GM12878 (cell line): ENCODE measurements around the gene VSX1. TPM values are rescaled to one million over a fixed set of nuclear protein-coding genes. Genes with fewer than 3 reads are reported as not detected.

Experiments used
- ATAC-seq: fragments of 200-7000 bp; cut with Tn5 transposase; 3 replicates; pipeline ENCODE4 v1.9.1; 2020; ENCODE audit warnings: mild to moderate bottlenecking, moderate library complexity
- BruUV-seq: library from RNA; stranded (reverse); fragments of 400-500 nt; replicated peaks from 2 replicates; lab custom pipeline; 2021; lab: Mats Ljungman, UMichigan
- CTCF ChIA-PET: fragments of 300-600 bp; sonication (Branson Sonifier 250); formaldehyde crosslinking; extraction: SDS; loops from one replicate; lab custom pipeline; 2021; ENCODE audit warnings: inconsistent platforms; lab: Yijun Ruan, JAX
- POLR2A ChIA-PET: fragments of 350-600 bp; formaldehyde crosslinking; extraction: SDS; loops from one replicate; lab custom pipeline; 2021; ENCODE audit warnings: inconsistent platforms; lab: Charles Lee
- RAD21 ChIA-PET: fragments of 300-600 bp; sonication (Branson Sonifier 250); formaldehyde crosslinking; loops from one replicate; lab custom pipeline; 2023; ENCODE audit warnings: antibody characterized with exemption; ENCODE audit not compliant: unreplicated experiment; lab: Charles Lee
- SMC1A ChIA-PET: fragments of 300-600 bp; sonication (Branson Sonifier 250); formaldehyde crosslinking; loops from one replicate; lab custom pipeline; 2023; ENCODE audit not compliant: unreplicated experiment, uncharacterized antibody; lab: Charles Lee
- DNase-seq: peaks from one replicate; pipeline ENCODE4 v3.0.0-alpha.2; 2011; ENCODE audit warnings: low read depth, low spot score
- FAIRE-seq: peaks from 3 replicates; lab custom pipeline; 2011; peaks lifted over from hg19 to GRCh38; lab: Jason Lieb, UNC
- H2AFZ ChIP-seq: 2 replicates; pipeline ENCODE4 v1.6.0; 2011; ENCODE audit warnings: low read depth, low read length, control low read depth; ENCODE audit not compliant: control insufficient read depth
- H3K27ac ChIP-seq: 2 replicates; pipeline ENCODE4 v1.5.1; 2011; ENCODE audit warnings: control low read depth; ENCODE audit not compliant: control insufficient read depth, insufficient read depth
- H3K27me3 ChIP-seq, 2 experiments: replicated peaks in 1 of 2; 2 replicates each; pipeline versions ENCODE4 v1.6.0 to v1.6.1; 2011; ENCODE audit warnings: low read length in 1 of 2; ENCODE audit not compliant: control insufficient read depth in 2 of 2, insufficient read depth in 2 of 2
- H3K36me3 ChIP-seq, 2 experiments: 2 replicates each; pipeline ENCODE4 v1.5.1; 2011; ENCODE audit warnings: low read length in 1 of 2; ENCODE audit not compliant: control insufficient read depth in 2 of 2, insufficient read depth in 2 of 2
- H3K4me1 ChIP-seq: 2 replicates; pipeline ENCODE4 v1.6.1; 2011; ENCODE audit warnings: mild to moderate bottlenecking, low read length, moderate library complexity, mixed read lengths; ENCODE audit not compliant: control insufficient read depth, insufficient read depth
- H3K4me2 ChIP-seq: 2 replicates; pipeline ENCODE4 v1.6.0; 2011; ENCODE audit warnings: control low read depth; ENCODE audit not compliant: control insufficient read depth, insufficient read depth
- H3K4me3 ChIP-seq: fragments of 200-600 bp; sonication (generic); 2 replicates; pipeline ENCODE4 v1.5.1; 2016
- H3K79me2 ChIP-seq: 2 replicates; pipeline ENCODE4 v1.6.0; 2011; ENCODE audit warnings: low read length; ENCODE audit not compliant: control insufficient read depth, insufficient read depth
- H3K9ac ChIP-seq: 2 replicates; pipeline ENCODE4 v1.8.0; 2011; ENCODE audit warnings: low read length, control low read depth, mixed read lengths; ENCODE audit not compliant: control insufficient read depth, insufficient read depth
- H3K9me3 ChIP-seq: replicated peaks from 3 replicates; pipeline ENCODE4 v1.5.1; 2011; ENCODE audit warnings: mild to moderate bottlenecking, low read length; ENCODE audit not compliant: control insufficient read depth, insufficient read depth
- H4K20me1 ChIP-seq: 2 replicates; pipeline ENCODE4 v1.6.0; 2011; ENCODE audit not compliant: control insufficient read depth, insufficient read depth
- ATF2 ChIP-seq: IDR thresholded peaks from 2 replicates; pipeline ENCODE4 v1.6.1; 2012; ENCODE audit warnings: low read length, inconsistent platforms
- CEBPZ ChIP-seq: fragments of 150-350 bp; IDR thresholded peaks from 2 replicates; pipeline ENCODE4 v1.6.1; 2016; ENCODE audit warnings: low read depth, low read length
- CHD1 ChIP-seq: IDR thresholded peaks from 2 replicates; pipeline ENCODE4 v1.6.1; 2012; ENCODE audit warnings: low read depth, low read length, improper control_type of control experiment
- FOS ChIP-seq: IDR thresholded peaks from 3 replicates; pipeline ENCODE4 v1.6.1; 2011; ENCODE audit warnings: borderline replicate concordance; ENCODE audit not compliant: insufficient read length; ENCODE audit errors: extremely low read depth
- HDAC2 ChIP-seq: fragments of 200-600 bp; sonication (generic); IDR thresholded peaks from 2 replicates; pipeline ENCODE4 v1.6.1; 2017
- HDAC6 ChIP-seq: fragments of 200-600 bp; sonication (generic); IDR thresholded peaks from one replicate; pipeline ENCODE4 v1.8.0; 2017; ENCODE audit warnings: antibody characterized with exemption; ENCODE audit not compliant: unreplicated experiment
- IKZF1 ChIP-seq: fragments of 450-650 bp; conservative IDR thresholded peaks from 2 replicates; pipeline ENCODE4 v1.6.1; 2017; ENCODE audit warnings: antibody characterized with exemption, mild to moderate bottlenecking
- PAX5 ChIP-seq: IDR thresholded peaks from 2 replicates; pipeline ENCODE4 v1.6.1; 2011; ENCODE audit warnings: low read depth, low read length, borderline replicate concordance
- RAD51 ChIP-seq: fragments of 450-650 bp; IDR thresholded peaks from 2 replicates; pipeline ENCODE4 v1.6.1; 2016; ENCODE audit warnings: moderate library complexity, mild to moderate bottlenecking, inconsistent platforms
- REST ChIP-seq: IDR thresholded peaks from 2 replicates; pipeline ENCODE4 v1.6.1; 2012; ENCODE audit warnings: mild to moderate bottlenecking, low read depth, low read length
- SMAD5 ChIP-seq: IDR thresholded peaks from 2 replicates; pipeline ENCODE4 v1.6.1; 2016; ENCODE audit warnings: antibody characterized with exemption, low read depth
- WGBS: methylation state at CpG from one replicate; pipeline ENCODE4 v1.1.6; 2016; ENCODE audit warnings: low lambda C conversion rate; ENCODE audit not compliant: insufficient replicate concordance, insufficient coverage; ENCODE audit errors: missing lambda C conversion rate; 5-methylcytosine and 5-hydroxymethylcytosine counted together
- in situ Hi-C: fragments of 300-500 bp; cut with MboI; formaldehyde crosslinking; loops from 9 replicates; pipeline ENCODE4 v1.14.3; 2018; ENCODE audit warnings: mixed read lengths
- intact Hi-C: fragments of 100-400 bp; cut with micrococcal nuclease; formaldehyde crosslinking; loops from one replicate; pipeline ENCODE4 v1.14.2; 2022; ENCODE audit not compliant: unreplicated experiment
- polyA plus RNA-seq, 11 experiments: library from polyadenylated mRNA; depleted of rRNA in 4 of 11; unstranded in 6 of 11; stranded (reverse) in 5 of 11; fragments of >200 nt; fragmentation: Nextera tagmentation in 4 of 11; fragmentation: Illumina TruSeq in 1 of 11; extraction: Ambion mirVana in 4 of 11; extraction: Trizol in 1 of 11; gene quantifications; 1 replicate in 1 of 11; 2 replicates in 10 of 11; pipeline versions ENCODE4 v1.2.1 to v1.2.3, GENCODE V29; 2011 to 2016; ENCODE audit warnings: inconsistent platforms in 2 of 11, missing spikeins in 2 of 11, low read depth in 1 of 11
- total RNA-seq, 4 experiments: library from RNA; depleted of rRNA in 3 of 4; stranded (reverse); fragments of >200 nt in 3 of 4; fragmentation: Illumina TruSeq in 1 of 4; extraction: Trizol in 1 of 4; gene quantifications; 2 replicates each; pipeline versions ENCODE4 v1.2.1 to v1.2.3, GENCODE V29; 2013 to 2021
- TF ChIP-seq, protein P1 (sequence below): fragments of 450-650 bp; IDR thresholded peaks from 2 replicates; pipeline ENCODE4 v1.6.1; 2017; ENCODE audit warnings: low read depth, mild to moderate bottlenecking, moderate library complexity

Gene VSX1
- total and polyA plus RNA-seq, 10 of the 15 experiments (the other 5 are each of a cell fraction or from before 2014, with no cell fraction given), result 0.05 TPM; not detected in 9

- Histone ChIP-seq H3K4me2 (no peak overlapping the region), H3K36me3 (peaks cover 0 to 6% of the 10 kb centered on the region in 2 experiments; a peak in 2 of 4 replicates), H3K27ac (no peak overlapping the region), H2AFZ (no peak overlapping the region), H3K4me3 (no peak overlapping the region), H3K4me1 (peaks cover 19% of the 10 kb centered on the region), H3K9ac (no peak overlapping the region), H3K9me3 (no peaks in the 10 kb centered on the region), H3K27me3 (no peaks in the 10 kb centered on the region), H4K20me1 (no peaks in the 10 kb centered on the region), H3K79me2 (peaks cover 2% of the 10 kb centered on the region)
- FAIRE-seq, result no peak
- WGBS, result 97% methylated on average over 29 of the region's 29 CpGs
- ChIA-PET RAD21 (interaction anchor here (0.6 kb wide), 1 partner anchor 8 kb away, joined by 3 read pairs; no protein-coding TSS in a partner anchor), SMC1A (interaction anchor here (0.8 to 1.6 kb wide), 4 partner anchors 21 to 58 kb away, joined by 3 to 7 read pairs (median 4); no protein-coding TSS in a partner anchor), CTCF (interaction anchor here (1.3 to 2.1 kb wide), 3 partner anchors 33 to 367 kb away, joined by 3 to 6 read pairs (median 4); no protein-coding TSS in a partner anchor), POLR2A (interaction anchor here (0.5 to 1.7 kb wide), 3 partner anchors 12 to 359 kb away, joined by 4 to 5 read pairs (median 5); no protein-coding TSS in a partner anchor)
- in situ Hi-C loops (no loop called here), intact Hi-C loops (no loop called here)
- BruUV-seq, result no TSS peak
- DNase-seq, result no peak
- ATAC-seq, result no peak
- TF ChIP-seq HDAC2, result no peak
- TF ChIP-seq, protein P1, sequence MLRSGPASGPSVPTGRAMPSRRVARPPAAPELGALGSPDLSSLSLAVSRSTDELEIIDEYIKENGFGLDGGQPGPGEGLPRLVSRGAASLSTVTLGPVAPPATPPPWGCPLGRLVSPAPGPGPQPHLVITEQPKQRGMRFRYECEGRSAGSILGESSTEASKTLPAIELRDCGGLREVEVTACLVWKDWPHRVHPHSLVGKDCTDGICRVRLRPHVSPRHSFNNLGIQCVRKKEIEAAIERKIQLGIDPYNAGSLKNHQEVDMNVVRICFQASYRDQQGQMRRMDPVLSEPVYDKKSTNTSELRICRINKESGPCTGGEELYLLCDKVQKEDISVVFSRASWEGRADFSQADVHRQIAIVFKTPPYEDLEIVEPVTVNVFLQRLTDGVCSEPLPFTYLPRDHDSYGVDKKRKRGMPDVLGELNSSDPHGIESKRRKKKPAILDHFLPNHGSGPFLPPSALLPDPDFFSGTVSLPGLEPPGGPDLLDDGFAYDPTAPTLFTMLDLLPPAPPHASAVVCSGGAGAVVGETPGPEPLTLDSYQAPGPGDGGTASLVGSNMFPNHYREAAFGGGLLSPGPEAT, result no peak
- TF ChIP-seq CHD1, result no peak
- no peak for TF ChIP-seq PAX5
- no peak for TF ChIP-seq ATF2
- no peak for TF ChIP-seq IKZF1
- TF ChIP-seq SMAD5, result no peak
- no peak for TF ChIP-seq HDAC6
- TF ChIP-seq RAD51, result no peak
- no peak for TF ChIP-seq FOS
- no peak for TF ChIP-seq CEBPZ
- no peak for TF ChIP-seq REST
Observed at GRCh38 chr20:25032478-25033264, 49.3 kb downstream of the VSX1 start.
